RWPE1 (cell line): ENCODE results near the gene IL9R.

Experiments used
- CTCF ChIA-PET: fragments of 350-600 bp; sonication (Branson Sonifier 250); formaldehyde crosslinking; extraction: SDS; loops from one replicate; lab custom pipeline; 2021; lab: Yijun Ruan, JAX
- POLR2A ChIA-PET: fragments of 400-600 bp; formaldehyde crosslinking; extraction: SDS; loops from one replicate; lab custom pipeline; 2020; ENCODE audit warnings: antibody characterized with exemption; ENCODE audit not compliant: low non-redundant PET; lab: Yijun Ruan, JAX
- DNase-seq: peaks from one replicate; pipeline ENCODE4 v3.0.0; 2012; ENCODE audit warnings: low spot score
- H3K27ac ChIP-seq: fragments of 450-650 bp; 2 replicates; pipeline ENCODE4 v1.5.1; 2017
- TF ChIP-seq, protein P1 (sequence below): fragments of 450-650 bp; conservative IDR thresholded peaks from 2 replicates; pipeline ENCODE4 v1.5.1; 2017; ENCODE audit warnings: low read depth, mild to moderate bottlenecking

IL9R gene

DNA sequence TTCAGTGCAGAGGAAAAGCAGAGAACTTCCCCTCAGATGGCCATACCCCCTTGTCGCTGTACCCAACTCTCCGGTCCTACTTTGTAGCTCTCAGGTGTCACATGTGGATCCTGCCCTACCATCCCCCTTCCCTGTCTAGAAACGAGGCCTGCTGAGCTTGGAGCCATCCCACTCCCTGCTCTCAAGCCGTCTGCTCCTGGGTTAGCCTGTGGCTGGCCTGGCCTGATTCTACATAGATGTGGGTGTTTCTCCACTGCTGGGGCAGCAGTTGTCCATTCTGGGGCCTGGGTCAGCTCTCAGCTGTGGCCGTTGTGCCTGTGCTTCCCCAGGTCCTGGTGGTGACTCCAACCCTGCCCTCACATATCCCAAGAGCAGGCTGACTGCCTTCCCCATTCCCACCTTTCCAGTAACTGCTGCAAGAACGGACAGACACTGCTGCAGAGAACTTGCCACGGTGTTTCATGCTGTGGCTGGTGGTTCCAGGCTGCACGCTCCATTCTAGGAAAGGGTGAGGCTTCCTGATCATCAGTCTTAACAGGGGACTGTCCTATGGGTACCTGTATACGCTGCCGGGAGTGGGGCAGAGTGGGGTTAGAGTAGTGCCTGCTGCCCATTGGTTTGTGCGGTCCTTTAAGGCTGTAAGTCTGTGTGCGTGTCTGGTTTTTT lies 3.6 kb downstream of the IL9R start:
- TF ChIP-seq, protein P1, sequence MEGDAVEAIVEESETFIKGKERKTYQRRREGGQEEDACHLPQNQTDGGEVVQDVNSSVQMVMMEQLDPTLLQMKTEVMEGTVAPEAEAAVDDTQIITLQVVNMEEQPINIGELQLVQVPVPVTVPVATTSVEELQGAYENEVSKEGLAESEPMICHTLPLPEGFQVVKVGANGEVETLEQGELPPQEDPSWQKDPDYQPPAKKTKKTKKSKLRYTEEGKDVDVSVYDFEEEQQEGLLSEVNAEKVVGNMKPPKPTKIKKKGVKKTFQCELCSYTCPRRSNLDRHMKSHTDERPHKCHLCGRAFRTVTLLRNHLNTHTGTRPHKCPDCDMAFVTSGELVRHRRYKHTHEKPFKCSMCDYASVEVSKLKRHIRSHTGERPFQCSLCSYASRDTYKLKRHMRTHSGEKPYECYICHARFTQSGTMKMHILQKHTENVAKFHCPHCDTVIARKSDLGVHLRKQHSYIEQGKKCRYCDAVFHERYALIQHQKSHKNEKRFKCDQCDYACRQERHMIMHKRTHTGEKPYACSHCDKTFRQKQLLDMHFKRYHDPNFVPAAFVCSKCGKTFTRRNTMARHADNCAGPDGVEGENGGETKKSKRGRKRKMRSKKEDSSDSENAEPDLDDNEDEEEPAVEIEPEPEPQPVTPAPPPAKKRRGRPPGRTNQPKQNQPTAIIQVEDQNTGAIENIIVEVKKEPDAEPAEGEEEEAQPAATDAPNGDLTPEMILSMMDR, result no peak
- ChIA-PET CTCF (no interaction called here), POLR2A (no interaction called here)
- DNase-seq, result no peak
- no peak overlapping the region for H3K27ac ChIP-seq

GRCh38 chrX:156001667-156002021 lies 4.1 kb downstream of the IL9R start:
- ChIA-PET CTCF (no interaction called here), POLR2A (no interaction called here)
- TF ChIP-seq, protein P1, result no peak
- no peak for DNase-seq
- no peak overlapping the region for H3K27ac ChIP-seq

DNA sequence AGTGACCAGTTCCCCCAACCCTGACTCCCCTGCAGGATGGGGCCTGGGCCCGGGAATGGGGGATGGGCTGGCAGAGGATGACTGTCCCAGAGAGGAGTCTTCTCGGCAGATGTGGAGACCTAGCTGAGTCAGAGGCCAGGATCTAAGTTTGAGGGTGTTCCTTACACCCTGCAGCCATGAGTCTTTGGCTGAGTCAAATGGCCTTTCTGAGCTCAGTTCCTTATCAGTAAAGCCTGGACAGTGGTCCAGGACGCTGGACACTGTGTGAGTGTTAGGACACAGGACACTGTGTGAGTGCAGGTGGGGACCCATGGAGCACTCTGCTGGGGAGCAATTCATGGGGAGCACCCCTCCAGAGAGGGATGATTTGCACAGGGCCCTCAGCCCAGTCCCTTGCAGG lies 5.0 kb downstream of the IL9R start:
- ChIA-PET CTCF (no interaction called here), POLR2A (no interaction called here)
- no peak for DNase-seq
- TF ChIP-seq, protein P1, result no peak
- H3K27ac ChIP-seq, result no peak overlapping the region

DNA sequence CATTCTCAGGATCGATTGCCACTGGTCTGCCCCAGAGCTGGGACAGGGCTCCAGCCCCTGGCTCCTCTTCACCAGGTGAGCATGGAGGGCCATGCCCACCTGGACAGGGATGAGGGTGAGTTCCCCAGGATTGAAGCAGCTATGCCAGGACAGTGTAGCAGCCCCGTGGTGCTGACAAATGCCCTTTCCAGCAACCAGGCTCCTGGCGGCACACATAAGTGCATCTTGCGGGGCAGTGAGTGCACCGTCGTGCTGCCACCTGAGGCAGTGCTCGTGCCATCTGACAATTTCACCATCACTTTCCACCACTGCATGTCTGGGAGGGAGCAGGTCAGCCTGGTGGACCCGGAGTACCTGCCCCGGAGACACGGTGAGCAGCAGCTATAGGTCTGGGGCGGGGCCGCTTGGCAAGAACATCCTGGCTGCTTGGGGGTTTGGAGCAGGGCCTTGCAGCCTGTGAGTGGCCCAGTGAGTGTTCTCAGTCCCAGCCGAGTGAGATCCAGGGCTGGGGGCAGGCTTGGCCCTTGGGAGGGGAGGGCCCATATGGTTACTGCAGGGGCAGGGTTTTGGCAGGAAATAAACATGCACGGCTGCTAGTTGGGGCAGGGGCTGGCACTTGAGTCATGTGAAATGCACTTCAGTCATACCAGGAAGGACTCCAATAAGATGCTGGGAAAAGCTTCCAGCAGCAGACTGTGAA lies 6.1 kb downstream of the IL9R start:
- ChIA-PET CTCF (no interaction called here), POLR2A (no interaction called here)
- peak overlapping the region; percentile 41; the same call in 1 of the 2 replicates for H3K27ac ChIP-seq
- DNase-seq, result no peak
- TF ChIP-seq, protein P1, result no peak

DNA sequence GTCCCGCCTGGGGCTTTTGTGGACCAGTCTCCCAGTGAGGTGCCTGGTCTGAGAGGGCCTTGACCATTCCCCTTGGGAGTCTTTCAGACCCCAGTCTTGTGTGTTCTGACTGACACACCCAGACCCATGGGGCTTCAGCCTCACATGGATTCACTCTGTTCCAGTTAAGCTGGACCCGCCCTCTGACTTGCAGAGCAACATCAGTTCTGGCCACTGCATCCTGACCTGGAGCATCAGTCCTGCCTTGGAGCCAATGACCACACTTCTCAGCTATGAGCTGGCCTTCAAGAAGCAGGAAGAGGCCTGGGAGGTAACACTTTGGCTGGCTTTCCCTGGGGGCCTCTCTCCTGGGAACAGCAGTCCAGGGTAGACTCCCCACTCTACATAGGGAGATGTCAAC lies 6.8 kb downstream of the IL9R start:
- TF ChIP-seq, protein P1, result no peak
- ChIA-PET POLR2A (no interaction called here), CTCF (no interaction called here)
- H3K27ac ChIP-seq, result peak overlapping the region; percentile 41; the same call in 1 of the 2 replicates
- no peak for DNase-seq

DNA sequence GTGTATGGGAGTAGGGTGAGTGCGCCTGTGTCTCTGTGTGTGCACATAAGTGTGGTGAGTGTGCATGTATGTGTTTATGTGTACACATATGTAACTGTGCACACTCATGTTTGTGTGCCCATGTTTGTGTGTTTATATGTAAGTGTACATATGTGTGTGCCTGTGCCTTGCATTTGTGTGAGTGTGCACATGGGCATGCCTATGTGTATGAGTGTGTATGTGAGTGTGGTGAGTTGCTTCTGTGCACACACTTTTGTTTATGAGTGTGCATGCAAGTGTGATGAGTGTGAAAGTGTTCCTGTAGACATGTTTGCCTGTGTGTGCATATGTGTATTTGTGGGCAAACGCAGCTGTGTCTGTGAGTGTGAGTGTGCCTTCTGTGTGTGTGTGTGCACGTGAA lies 7.2 kb downstream of the IL9R start:
- ChIA-PET CTCF (no interaction called here), POLR2A (no interaction called here)
- H3K27ac ChIP-seq, result no peak overlapping the region
- TF ChIP-seq, protein P1, result no peak
- DNase-seq, result no peak
